NK-92 treated with Interleukin-12 subunit alpha and Interleukin-12 subunit beta, amount 100 ng/mL, for 24 hours (cell line): ENCODE results near the gene ITGA8.
"Not testable (repeated sequence)": the region's sequence is repeated elsewhere in the genome, so short reads cannot be mapped to it uniquely, and the experiment has no call there.

ENCODE experiments used
- DNase-seq: peaks from one replicate; lab custom pipeline; 2025; lab: John Stamatoyannopoulos, UW

Gene ITGA8

GRCh38 chr10:15678851-15679250 is 40.9 kb downstream of the ITGA8 start:
- no peak for DNase-seq

- DNase-seq = no peak
Observed at GRCh38 chr10:15672469-15672868, 47.3 kb downstream of the ITGA8 start.

DNA sequence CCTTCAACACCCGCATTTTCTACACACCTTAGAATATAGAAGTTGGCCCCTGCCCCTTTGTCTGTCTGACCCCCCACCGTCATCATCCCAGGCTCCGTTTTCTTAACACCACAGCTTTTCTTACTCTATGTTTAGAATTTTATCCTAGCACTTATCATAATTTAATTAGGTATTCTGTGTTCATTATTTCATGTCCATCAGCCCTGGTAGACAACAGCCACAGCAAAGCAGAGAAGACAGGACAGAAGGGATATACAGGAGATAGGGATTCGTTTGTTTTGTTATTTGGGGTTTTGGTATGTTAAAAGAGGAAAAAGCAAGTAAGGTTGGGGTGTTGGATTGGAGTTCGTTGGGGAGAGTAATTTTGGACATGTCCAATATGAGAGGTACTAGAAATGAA is 48.8 kb downstream of the ITGA8 start:
- no peak for DNase-seq

DNA sequence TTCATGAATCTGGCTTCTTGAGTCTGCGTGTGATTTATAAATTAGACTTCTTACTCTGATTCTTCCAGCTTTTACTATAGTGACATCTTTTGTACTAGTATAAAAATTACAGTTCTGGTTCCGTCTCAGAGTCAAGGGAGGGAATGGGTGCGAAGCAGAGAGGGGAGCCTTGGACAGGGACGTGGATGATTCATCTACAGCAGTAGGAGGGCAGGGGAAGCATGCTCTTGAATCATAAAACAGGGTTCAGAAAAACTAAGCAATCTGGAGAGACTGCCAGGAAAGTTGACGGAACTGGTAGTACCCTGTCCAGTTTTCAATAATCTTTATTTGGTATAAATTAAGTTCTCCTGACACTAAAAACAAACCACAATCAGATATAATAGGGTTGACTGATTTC is 58.1 kb downstream of the ITGA8 start:
- no peak for DNase-seq

GRCh38 chr10:15660990-15661389 is 58.7 kb downstream of the ITGA8 start:
- DNase-seq = no peak

DNA sequence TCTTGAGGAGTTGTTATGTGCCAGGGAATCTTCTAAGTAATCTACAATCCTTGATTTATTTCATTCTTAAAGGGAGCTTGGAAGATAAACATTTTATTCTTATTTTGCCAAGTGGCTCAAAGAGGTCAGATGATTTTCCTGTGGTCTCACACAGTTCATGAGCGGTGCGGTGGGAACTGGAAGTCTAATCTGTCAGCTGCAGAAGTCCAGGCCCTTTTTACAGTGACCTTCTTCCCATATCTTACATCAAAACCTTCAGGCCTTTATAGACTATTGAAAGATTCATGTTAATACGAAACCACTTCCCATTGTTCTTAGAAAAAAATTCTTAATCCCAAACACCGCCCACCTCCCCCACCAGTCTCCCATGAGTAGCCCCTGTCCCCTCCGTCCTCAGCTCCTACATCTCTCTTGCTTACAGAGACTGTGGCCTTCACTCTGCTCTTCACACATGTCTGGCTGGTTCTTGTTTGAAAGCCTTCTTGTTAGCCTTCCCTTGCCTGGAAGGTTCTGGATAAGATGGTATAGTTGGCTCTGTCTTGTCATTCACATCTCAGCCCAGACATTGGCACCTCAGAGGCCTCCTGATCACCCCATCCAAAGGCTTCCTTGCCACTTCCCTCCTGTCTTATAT is 61.5 kb downstream of the ITGA8 start:
- DNase-seq = no peak

DNA sequence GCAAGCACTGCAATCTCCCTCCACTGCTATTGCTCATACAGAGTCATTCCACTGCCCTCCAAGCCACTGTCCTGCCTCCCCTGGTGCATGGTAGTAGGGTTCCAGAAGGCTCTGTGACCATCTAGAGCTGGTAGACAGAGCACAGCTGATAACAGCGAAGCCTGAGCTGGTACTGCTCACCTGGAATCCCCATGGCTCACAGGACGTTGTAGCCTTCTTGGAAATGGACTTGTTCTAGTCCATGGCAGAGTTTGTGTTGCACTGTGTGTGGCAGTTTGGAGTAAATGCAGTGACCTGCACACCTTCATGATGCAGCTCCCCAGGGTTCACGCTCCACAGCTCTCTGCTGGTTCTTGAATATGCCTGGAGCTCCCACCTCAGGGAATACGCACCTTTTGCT is 67.0 kb downstream of the ITGA8 start:
- no peak for DNase-seq

DNA sequence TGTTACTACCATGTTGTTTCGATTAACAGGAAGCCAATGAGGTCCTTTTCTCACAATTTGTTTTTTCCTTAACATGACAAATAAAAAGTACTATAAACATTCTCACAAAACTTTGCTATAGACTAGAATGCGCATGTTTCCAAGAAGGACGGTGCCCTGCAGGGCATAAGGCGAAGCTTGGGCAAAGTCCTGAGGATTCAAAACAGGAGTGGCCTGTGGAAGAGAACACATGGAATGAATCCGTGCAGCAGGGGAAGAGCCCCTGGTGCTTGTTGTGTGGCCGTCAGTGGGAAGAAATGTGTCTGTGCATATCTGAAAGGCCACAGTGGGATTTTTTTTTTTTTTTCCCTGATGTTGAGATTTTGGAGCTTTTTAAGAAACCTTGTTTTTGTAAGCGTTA is 67.6 kb downstream of the ITGA8 start:
- DNase-seq = no peak

DNA sequence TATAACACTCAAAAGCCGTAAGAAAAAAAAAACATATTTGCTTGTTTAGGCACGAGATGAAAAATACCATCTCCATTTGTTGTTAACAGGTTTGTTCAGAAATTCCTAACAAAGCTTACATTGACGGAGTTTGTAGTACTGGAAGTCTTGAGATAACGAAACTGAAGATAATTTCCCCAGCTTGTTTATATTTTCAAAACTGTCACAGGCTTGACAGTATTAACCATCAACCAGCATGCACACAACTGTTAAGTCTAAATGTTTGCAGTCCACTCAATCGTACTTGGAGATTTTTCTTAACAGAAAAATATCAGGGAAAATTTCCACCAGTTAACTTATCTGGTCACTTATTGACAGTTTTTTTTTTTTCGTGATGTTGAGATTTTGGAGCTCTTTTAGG is 68.5 kb downstream of the ITGA8 start:
- DNase-seq = no peak

DNA sequence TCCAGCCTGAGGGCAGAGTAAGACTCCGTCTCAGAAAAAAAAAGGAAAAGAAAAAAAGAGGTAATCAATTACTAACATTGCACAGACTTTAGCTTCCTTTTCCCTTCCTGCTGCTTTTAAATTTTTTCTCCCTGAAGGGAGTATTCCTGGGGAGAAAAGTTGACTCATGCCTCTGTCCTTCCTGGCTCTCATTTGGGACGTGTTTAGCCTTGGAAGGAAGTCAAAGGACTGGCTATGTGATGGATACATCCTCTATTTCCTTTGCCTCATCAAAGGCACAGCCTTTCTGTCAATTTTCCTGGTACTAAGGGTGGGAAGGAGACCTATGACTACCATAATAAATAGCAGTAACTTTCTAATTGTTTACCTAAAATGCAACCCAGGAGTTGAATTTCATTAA is 77.6 kb downstream of the ITGA8 start:
- DNase-seq = no peak

DNA sequence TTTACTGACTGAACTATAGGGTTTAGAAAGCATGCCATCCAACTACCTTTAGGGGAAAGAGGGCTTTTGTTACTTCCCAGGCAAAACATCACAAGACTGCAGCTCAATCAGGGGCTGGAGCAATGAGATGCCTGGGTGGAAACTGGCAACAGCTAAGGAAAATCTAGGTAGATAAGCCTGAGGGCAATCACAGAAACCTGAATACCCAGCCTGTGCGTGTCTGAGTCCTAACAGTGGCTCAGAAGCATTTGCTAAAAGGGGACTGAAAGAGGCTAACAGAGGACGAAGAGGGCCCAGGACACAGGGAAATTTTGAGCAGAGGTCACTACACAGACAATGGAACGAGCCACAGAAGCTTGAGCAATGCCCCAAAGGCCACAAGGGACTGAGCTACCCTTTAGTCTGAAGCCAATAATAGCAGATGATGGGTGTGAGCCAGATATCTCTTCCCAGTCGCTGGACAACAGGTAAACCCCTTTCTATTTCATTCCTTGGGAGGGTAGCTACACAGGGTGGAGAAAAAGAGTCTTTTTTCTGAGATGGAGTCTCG is 79.1 kb downstream of the ITGA8 start:
- no peak for DNase-seq

- DNase-seq = no peak
Observed at GRCh38 chr10:15636446-15636845, 83.3 kb downstream of the ITGA8 start.

DNA sequence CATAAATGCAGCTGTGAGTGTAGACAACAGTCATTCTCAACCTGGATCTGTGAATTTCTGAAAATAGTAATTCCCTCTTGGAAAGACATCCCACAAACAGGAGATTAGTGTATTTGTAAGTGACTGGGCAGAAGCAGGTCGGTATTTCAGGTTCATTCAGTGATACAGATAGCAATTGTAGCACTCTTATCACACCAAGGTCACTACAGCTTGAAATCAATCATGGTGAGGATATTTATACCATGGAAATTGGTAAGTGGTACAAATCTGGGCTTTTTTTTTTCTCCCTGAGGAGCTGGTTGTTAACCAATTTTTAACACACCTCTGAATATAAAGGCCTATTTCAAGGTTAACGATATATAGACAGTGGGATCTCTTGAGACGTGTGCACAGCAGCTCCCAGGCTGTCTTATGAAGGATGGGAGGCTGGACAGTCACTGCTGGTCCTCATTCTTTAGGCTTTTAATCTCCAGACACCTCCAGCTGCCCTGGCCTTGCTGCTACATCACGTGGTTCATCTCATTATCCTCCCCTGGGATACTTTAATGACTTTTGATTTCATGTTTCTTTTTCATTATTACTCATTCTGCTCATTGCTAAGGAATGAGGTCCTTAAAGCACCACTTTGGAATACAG is 87.1 kb downstream of the ITGA8 start:
- no peak for DNase-seq

DNA sequence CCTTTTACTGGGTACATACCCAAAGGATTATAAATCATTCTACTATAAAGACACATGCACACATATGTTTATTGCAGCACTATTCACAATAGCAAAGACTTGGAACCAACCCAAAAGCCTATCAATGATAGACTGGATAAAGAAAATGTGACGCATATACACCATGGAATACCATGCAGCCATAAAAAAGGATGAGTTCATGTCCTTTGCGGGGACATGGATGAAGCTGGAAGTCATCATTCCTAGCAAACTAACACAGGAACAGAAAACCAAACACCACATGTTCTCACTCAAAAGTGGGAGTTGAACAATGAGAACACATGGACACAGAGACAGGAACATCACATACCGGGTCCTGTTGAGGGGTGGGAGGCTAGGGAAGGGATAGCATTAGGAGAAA is 88.5 kb downstream of the ITGA8 start:
- not testable (repeated sequence) for DNase-seq

DNA sequence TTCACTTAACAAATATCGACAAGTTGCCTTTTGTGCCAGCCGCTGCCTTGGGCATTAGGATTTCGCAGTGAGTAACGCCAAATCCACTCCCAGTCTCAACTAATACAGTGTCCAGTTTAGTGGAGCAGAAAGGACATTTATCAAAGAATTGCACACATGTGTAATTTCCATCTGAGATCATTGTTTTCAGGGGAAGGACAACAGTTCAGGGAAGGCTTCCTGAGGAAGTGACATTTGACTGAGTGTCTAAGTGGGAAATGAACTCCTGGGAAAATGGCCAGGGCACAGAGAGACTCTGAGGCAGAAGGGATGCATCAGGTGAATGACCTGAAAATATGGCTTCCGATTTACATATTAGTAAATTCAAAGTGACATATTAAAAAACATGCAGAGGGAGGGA is 89.4 kb downstream of the ITGA8 start:
- DNase-seq = no peak

GRCh38 chr10:15627617-15628196 is 92.0 kb downstream of the ITGA8 start:
- DNase-seq = no peak

DNA sequence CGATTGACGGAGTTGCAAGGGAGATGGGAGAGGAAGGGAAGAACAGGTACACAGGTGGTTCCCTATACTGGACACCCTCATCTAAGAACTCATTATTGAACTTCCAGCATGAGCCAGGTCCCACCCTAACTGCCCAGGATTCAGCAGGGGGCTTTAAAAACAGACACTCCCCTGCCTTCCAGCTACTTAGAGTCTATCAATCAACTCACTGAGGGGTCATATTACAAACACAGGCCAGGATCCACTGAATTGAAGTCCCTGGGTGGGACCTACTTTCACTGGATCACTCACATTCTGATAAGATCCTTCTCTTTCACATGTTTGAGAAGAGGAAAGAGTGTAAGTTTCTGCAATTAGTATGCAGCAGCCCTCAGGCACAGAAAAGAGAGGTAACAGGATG is 92.8 kb downstream of the ITGA8 start:
- DNase-seq = no peak

- DNase-seq = no peak
Observed at GRCh38 chr10:15625261-15625660, 94.5 kb downstream of the ITGA8 start.

DNA sequence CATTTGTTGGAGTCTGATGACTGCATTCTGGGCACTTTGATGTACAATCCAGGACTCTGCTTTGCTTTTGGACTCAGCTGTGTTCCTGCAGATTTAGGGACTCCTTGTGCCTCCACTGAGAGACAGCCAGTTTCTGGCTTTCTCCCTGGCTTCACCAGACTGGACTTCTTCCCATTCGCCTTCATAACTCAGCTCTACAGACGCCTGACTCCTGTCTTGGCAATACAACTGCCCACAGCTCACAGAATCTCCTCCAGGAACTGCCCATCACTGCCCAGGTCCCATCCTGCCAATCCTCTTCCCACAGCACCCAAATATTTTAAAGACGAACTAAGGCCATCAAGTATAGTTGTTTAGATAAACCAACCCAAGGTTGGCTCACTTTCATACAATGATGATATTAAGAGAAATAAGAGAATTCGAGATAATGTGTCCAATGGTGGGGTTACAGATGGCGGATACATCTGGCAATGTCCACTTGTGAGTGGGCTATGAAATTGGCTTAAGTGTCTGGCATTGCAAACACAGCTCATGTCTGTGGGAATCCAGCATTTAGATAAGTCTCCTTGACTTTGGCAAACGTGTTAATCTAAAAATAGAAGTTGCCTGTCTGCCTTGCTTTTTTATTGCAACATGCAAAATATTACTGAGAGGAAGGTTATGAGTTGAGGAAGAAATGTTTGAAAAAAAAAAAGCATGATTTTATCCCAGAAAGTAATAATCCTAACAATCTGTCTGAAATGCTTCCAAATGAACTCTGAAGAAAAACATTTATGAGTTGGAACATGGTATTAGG is 95.1 kb downstream of the ITGA8 start:
- DNase-seq = no peak

DNA sequence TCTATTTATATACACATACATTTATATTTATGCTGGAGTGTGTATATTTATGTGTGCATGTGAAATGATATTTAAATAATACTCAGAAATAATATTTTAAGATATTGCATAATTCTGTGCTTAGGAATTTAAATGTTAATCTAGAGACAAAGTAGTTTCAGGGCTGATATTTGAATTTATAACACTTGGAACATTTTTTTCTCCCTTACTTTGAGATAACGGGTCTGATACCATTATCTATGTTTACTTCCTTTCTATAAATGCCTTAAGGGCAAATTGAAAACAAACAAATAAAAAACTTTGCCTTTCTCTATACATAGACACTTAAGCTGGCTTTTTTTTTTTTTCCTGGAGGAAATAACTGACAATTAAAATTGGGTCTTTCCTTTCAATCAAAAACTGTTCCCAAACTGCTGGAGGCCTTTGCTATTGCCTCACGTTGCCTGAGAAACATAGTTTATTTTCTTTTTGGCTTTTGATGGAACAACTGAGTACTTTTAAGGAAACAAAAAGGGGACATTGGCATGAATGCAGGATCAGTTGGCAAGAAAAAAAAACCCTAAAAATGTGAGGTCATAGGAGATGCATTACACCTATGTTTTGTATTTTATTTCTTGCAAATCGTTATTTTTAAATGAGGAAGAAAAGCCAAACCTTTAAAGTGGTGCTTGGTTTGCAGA is 98.7 kb downstream of the ITGA8 start:
- no peak for DNase-seq

GRCh38 chr10:15620337-15620736 is 99.4 kb downstream of the ITGA8 start:
- no peak for DNase-seq

- DNase-seq = no peak
Observed at GRCh38 chr10:15609246-15609645, 110.5 kb downstream of the ITGA8 start.
